ENCODE measurements around the gene RBFOX2.
"Not testable (repeated sequence)": the region's sequence is repeated elsewhere in the genome, so short reads cannot be mapped to it uniquely, and the experiment has no call there.

Gene RBFOX2

DNA sequence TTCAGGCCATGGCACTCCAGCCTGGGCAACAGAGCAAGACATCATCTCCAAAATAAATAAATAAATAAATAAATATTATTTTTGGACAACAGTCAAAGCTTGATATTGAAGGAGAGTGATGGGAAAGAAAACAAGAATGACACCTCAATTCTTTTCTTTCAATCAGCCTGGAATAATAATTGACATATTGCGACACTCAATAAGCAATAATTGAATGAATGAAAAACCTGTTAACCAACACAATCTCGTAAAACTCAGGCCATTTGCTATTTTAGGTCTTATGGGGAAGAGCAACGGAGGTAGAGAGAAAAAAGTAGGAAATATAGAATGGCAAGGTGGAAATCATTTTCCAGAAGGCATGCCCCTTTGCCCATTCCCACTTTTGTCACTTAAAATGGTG is 10.5 kb upstream of the RBFOX2 start:
- no peak for DNase-seq

GRCh38 chr22:36037102-36037758 is 8.6 kb upstream of the RBFOX2 start:
- DNase-seq, result no peak

GRCh38 chr22:36036167-36036624 is 7.6 kb upstream of the RBFOX2 start:
- no peak for DNase-seq

GRCh38 chr22:36032611-36033010 is 4.0 kb upstream of the RBFOX2 start:
- no peak for DNase-seq

DNA sequence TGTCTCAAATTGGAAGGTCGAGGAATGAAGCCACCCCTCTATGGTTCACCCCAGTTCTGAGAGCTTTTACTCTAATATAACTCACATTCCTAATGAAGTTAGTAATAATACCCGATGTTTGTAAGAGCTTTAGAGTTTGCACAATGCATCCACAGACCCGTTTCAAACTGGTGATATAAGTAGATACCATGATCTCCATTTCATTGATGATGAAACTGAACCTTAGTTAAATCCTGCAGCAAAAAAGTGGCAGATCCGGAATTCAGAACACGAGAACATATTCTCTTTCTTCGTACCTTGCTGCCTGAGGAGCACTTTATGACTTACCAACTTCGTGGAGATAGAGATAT is 757 bp upstream of the RBFOX2 start:
- no peak for DNase-seq

- DNase-seq, result peak; percentile 37
Measured at GRCh38 chr22:36027935-36028645, 534 bp downstream of the RBFOX2 start.

DNA sequence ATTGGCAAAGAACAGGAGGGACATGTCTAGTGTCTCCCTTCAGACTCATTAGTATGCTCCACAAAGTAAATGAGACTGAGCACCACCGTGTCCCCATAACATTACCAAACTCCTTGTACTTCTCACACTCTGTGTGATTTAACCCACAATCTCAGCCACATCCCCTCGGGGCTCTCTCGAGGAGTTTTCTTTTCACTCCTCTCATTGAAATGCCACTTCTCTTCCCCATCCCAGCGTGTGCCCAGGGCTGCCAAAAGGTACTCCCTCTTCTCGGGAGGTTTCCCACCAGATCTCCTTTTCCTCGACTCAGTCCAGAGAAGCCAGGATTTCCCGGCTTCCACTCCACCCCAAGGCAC is 1.1 kb downstream of the RBFOX2 start:
- peak; percentile 14 for DNase-seq

DNA sequence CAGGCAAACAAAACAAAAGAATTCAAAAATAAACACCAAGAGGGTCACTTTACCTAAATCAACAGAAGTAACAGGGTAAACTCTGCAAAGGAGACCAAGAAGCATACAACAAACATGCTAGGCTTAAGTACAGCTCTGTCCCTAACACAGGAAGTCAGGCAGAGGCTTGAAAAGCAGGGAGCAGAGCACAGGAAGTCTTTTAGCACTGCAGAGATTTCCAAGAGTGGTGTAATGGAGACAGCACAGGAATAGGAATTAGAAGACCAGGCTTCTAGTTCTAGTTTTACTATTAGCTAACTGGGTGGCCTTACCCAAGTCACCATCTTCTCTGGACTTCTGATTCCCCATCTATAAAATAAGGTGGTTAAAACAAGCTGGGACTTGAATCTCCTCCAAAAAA is 1.9 kb downstream of the RBFOX2 start:
- no peak for DNase-seq

DNA sequence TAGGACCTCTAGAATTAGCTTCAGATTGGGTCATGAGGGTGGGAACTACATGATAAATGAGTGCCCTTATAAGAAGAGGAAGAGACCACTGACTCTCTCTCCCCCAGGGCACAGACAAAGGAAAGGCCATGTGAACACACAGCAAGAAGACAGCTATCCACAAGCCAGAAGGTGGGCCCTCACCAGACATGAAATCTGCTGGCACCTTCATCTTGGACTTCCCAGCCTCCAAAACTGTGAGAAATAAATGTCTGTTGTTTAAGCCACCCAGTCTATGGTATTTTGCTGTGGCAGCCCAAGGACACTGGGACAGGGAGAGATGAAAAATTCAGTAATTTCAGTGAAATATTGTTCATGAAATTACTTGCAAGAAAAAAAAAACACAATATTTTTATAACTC is 5.9 kb downstream of the RBFOX2 start:
- no peak for DNase-seq

GRCh38 chr22:36022162-36022561 is 6.5 kb downstream of the RBFOX2 start:
- DNase-seq, result no peak

DNA sequence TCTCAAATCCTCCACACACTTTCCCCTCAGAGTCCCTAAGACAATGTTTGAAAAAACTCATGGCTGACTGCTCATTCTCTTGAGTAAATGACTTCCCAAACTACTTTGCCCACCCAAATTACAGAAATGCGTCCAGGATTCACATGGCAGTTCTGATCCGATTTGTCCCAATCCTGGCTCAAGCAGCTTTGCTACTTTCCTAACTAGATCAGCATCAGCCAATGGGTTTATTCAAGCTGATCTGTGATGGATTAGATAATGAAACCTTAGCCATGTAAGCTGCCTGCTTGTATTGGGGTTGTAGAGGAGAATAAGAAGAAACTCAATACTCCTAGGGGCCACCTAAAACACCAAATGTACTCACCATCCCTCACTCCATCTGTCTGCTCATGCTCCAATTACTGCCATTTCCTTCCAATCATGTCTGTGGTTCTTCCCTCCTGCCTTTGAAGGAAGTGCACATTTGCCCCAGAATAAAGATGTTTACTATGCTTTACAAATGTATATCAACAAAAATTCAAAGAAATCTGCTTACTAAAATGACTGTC is 6.9 kb downstream of the RBFOX2 start:
- no peak for DNase-seq

DNA sequence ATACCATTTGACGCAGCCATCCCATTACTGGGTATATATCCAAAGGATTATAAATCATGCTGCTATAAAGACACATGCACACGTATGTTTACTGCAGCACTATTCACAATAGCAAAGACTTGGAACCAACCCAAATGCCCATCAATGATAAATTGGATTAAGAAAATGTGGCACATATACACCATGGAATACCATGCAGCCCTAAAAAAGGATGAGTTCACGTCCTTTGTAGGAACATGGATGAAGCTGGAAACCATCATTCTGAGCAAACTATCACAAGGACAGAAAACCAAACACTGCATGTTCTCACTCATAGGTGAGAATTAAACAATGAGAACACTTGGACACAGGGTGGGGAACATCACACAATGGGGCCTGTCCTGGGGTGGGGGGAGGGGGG is 7.8 kb downstream of the RBFOX2 start:
- DNase-seq, result not testable (repeated sequence)

GRCh38 chr22:36017651-36018091 is 11.0 kb downstream of the RBFOX2 start:
- peak; percentile 9 for DNase-seq

DNA sequence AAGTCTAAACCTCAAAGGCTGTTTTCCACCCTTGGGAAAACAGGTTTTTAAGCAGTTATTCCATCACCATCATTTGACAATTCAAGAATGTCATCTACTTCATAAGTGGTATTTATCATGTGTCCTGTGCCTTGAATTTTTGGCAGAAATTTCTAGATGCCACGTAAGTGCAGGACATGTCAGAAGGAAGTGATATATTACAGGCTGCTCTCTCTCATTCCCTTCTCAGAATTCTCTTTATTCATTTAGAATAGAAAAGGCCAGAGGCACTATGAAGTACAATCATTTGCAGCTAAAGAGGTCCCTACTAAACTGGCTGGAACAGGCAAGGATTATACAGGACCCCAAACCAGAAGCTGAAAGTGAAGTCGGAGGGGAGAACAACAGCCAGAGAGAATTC is 11.9 kb downstream of the RBFOX2 start:
- DNase-seq, result no peak

DNA sequence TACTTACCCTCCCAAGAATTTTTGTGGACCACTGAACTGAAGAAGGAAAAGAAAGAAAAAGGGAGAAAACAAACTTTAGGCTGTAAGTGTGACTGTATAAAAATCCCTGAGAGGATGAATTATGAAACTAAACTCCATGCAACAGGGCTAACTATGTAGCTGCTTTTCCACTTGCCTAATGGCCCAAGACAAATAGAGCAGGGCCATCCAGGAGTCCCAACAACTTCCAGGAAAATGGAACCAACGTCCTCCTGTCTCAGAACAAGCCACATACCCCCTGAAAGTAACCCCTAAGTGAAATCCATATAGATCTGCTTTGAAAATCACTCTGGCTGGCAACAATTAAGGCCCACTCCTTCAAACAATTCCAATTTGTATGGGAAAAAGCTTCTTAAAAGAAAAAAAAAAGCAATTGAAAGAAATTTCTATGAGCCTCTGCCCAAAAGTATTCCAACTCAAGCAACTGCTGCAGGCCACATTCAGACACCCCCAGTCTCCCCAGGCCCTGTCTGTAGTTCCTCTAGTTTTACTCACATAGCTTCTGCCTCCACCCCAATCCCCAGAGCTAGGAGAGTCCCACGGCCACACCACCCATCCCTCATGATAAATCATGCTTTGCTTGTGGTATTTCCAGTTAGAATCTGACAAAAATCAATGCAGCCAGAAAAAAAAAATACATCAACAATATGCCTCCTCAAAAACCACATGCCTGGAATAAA is 12.7 kb downstream of the RBFOX2 start:
- no peak for DNase-seq

DNA sequence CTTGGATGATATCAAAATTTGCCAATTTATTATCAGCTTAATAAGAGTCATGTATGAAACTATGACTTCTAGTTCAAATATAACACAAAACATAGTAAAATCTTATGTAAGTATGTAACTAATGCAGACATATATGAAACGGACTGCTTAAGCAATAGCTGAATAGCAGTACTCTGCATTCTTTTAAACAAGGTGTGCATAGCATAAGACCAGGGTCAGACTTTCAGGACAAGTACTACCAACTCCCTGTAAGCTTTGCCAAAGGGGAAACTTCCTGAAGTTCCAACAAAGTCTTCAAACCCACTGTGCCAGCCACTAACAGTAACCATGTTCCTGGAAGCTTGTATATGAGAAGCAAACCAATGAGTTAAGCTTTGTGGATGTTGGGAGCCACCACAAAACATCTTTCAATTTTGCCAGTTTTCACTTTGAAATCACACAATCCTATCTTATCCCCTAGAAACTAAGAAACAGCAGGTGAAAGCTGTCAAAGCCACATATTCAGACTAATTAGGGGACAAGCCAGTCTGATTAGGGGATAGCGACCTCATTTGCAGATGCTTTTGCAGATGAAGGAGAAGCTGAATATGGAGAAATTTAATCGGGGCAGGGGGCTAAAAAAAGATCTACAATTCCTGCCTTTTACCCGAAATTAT is 13.3 kb downstream of the RBFOX2 start:
- DNase-seq, result no peak

DNA sequence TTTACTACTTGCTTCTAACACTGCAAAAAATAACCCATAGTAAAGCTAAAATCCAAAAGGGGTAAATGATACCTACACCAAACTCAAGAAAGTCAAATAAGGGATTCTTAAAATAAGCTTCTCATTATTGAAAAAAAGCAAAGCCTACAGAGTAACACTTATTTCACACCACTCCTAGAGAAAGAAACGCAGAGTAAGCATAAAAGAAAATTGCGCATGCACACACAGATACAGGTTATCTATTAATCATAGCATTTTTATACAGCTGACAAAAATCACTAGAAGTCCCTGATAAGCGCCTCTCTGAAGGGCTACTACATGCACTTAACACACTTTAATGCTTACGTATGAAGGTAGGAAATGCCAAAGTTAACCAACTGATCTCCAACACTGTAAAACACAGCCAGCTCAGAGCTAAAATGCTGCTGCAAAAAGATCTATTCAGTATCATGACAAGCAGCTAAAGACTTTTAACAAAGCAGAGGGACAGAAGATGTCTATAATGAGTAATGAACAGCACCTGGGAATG is 14.0 kb downstream of the RBFOX2 start:
- no peak for DNase-seq

GRCh38 chr22:36012332-36012731 is 16.3 kb downstream of the RBFOX2 start:
- no peak for DNase-seq

DNA sequence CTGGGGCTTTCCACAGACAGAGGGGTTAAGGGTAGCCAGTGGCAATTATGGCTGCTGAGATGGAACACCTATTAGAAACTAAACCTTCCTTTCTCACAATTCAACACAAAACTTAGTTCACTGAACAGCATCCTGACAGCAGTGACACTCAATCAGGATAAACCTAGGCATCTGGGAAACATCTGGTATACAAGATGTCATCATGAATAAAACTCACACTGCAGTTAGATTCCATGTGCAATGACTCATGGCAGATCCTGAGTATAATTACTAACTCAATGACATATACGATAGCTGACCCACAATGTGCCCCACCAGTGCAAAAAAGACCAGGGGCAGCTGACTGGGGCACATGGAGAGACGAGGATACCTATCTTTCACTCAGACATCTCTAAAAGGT is 17.7 kb downstream of the RBFOX2 start:
- no peak for DNase-seq

DNA sequence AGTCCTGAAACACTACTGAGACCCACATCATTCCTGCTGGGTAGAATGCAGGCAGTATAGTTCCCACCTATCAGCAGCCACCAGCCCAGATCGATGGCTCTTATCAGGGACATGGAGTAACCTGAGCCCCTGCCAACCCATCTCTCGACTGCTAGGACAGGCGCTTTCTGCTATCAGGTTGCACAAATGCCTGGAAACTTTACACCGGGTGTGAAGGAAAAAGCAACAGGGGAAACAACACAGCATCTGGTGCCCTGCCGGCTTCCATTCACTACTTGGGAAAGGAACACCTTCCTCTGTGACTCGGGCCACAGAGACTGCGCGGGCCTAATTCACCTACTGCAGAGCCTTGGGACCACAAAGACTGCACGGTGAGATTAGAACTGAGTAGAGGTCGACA is 18.5 kb downstream of the RBFOX2 start:
- peak; percentile 43 for DNase-seq

GRCh38 chr22:36009085-36009484 is 19.5 kb downstream of the RBFOX2 start:
- DNase-seq, result no peak

GRCh38 chr22:36008565-36008964 is 20.1 kb downstream of the RBFOX2 start:
- DNase-seq, result no peak

GRCh38 chr22:36008131-36008530 is 20.5 kb downstream of the RBFOX2 start:
- no peak for DNase-seq
